AG20443 (cell line): ENCODE data around the gene NCOA7.
A peak's percentile ranks its signal among the peaks of the same experiment; 100 is the strongest.
"Not testable (repeated sequence)": the region's sequence is repeated elsewhere in the genome, so short reads cannot be mapped to it uniquely, and the experiment has no call there.

Experiments used
- DNase-seq: peaks from one replicate; pipeline ENCODE4 v3.0.0; 2012; ENCODE audit warnings: low spot score, mixed read lengths

The NCOA7 gene

DNA sequence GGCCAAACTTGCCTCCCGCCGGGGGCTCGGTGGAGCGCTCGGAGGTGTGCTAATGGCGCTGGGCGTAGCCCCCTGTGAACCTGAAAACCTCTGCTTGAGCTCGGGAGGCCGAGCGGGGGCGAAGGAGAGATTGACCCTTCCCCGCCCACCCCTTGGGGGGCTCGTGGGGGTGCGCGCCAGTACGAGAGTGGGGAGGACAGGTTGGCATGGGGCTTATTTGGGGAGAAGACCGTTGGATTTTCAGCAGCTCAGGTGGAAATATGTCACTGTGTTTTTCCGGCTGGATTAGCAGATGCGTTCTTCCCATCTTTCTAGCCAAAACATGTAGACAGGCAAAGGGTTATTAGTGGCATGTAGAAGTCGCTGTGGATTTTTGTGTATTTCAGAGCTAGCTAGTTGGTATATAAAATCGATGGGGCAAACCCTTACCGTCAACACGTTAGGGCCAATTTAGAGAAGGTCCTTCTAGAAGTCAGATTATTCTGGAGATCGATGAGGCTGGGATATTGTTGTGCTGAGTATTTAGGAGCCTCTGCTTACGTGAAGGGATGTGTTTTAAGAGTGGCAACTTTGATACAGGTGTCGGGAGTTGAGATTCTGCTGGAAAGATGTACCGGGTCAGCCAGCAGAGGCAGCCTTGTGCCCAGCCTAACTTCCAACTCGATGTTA lies 525 bp downstream of the NCOA7 start:
- DNase-seq: peak; percentile 64

DNA sequence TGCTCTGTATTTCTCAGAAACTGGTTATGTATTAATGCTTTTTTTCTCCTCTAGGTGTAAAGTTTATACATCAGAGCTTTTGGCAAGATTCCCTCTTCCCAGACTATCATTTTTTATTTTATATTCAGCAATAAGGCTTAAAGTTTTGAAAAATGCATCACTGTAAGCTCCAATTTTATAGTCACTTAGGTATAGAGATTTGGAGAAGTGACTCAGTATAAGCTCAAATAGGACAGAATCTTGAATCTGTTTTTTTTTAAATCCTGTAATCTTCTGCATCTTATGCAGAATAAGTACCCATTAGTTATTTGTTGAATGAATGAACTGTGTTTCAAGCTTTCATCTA lies 1.0 kb downstream of the NCOA7 start:
- DNase-seq: no peak

DNA sequence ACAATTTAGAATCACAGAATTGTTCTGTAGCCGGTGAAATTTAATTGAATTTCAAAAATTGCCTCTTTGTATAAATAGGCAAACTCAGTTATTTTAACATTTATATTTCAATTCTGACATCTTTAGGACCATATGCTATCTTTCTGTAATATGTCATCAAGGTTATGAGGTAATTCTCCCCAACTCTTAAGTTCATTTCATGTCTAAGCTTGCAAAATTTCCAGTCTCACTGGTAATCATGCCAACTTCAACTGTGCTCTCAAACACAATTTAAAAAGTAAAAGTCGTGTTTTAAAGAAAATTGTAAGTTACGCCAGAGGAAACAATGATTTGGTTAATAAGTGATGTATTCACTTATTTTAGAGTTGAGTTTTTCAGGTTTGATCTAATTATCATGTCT lies 1.4 kb downstream of the NCOA7 start:
- no peak for DNase-seq

DNA sequence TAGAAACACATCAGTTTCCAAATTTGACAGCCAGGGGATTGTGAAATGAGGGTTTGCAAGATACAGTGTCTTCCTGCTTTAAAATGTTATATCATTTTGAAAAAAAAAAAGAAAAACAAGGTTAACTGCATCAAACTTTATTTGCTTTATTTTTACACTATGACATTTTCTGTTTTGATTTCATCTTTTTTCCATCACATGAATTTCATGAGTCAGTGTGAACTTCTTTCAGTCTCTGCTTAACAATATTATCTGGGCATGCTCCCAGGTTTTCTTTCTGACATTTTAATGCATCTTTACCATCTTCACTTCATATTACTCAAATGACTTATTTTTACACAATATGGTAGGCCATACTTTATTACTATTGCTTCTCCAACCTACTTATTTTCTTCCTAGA lies 1.9 kb downstream of the NCOA7 start:
- no peak for DNase-seq

DNA sequence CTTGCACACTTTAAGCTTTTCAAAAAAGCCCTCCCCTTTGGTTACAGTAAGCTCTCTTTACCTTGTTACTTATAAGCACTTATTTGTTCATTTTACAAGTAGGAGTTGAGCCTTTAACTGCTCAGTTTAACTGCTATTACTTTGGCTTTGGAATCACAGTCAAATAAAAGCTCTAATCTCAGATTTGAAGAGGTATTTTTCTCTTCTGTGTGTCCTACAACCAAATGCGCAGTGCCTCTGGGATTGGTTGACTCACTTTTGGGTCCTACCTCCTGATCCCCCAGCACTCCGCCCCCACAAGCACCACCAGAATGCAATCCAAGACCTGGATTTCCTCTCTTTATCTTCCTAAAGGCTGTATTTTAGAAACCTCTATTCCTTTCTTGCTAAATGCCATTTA lies 2.5 kb downstream of the NCOA7 start:
- DNase-seq: no peak

DNA sequence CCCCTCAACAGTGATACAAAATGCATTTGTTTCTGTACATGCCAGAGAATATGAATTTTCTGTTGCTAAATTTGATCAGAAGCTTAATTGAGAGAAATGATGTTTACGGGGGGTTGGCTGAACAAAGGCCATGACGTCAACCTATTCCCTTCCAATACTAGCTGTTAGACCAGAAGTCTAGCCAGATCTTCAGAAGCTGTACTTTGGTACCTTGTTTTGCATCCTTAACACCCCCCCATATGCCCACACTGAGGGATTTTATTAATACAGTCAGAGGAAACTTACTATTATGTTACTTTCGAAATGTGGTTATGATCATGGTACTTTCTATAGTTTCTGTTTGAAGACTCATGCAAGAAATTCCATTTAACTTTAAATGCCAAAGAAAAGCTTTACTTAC lies 3.1 kb downstream of the NCOA7 start:
- no peak for DNase-seq

DNA sequence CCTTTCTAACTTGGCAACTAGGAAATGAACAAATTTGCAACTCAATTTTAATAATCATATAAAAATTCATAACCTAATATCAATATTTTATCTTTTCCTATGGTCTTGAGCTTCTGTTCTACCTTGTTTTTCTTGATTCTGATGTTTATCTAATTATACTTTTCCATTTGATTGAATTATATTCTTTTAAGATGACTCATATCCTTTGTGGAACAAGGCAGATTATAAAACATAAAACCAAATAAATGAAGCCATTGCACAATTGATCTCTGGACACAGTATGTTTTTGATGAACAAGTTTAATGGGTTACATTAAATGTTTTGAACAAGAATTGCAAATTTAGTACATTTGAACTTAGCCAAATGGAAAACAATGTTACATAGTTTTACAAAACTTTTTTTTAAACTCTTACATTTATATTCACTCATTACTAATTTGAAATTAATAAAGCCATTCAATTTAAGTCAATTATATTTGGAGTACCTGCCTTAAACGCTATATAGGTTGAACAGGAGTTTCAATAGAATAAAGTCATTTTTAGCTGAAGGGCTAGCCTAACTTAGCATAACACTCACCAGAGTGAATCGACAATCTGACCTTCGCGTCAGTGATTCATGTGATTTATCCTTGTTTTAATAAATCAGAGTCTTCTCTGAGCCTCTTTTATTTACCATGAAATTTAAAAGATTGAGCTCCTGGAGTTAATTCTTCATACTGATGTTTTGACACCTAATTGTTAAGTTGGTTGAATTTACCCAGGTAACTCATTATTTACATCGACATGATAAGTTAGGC lies 3.8 kb downstream of the NCOA7 start:
- DNase-seq: no peak

DNA sequence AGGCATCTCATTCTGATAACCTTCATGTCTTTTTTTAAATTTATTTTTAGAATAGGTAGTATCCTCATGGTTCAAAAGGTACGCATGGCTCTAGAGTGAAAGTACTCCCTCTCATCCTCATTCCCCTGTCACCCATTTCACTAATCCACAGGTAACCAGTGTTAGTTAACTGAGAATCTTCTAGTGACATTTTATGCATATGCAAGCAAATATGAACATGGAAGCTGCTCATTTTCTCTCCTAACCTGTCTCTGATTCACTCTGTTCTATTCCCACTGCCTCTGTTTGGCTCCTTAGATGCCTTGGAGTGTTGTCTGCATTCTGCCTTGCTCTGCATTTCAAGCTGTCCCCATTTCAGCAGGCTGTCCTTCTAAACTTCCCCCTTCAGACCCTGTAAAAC lies 4.5 kb downstream of the NCOA7 start:
- DNase-seq: no peak

DNA sequence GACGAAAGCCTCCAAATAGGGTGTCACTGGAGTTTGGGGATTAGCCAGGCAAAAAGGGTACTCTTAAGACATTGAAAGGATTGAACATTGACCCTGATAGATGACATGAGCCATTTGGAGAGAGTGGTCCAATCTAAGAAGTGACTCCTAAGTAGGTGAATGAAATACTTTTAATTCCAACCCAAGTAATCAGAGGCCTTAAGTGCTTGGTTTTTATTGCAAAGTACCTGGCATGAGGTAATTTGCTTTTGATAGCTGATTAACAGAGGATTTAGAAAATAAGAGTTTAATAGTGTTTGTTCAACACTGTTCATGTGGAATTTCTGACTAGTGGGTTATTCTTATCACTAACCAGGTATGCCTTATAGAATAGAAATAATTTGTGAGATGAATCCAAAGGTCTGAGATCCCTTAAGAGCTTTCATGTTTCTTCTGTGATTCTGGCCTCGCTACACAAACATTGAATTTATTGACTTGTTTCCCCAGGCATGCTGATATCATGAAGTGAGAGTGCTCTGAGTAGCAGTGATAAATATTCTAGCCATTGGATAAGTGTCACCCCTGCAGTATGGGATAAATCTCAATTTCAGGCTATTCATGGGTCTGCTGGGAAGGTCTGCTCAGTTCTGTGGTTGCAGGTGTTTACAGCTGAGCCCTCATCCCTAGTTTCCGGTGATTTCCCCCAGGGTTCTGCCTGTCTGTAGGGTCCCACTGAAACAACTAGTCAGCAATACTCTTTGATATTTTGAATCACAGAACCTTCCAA lies 6.5 kb downstream of the NCOA7 start:
- no peak for DNase-seq

DNA sequence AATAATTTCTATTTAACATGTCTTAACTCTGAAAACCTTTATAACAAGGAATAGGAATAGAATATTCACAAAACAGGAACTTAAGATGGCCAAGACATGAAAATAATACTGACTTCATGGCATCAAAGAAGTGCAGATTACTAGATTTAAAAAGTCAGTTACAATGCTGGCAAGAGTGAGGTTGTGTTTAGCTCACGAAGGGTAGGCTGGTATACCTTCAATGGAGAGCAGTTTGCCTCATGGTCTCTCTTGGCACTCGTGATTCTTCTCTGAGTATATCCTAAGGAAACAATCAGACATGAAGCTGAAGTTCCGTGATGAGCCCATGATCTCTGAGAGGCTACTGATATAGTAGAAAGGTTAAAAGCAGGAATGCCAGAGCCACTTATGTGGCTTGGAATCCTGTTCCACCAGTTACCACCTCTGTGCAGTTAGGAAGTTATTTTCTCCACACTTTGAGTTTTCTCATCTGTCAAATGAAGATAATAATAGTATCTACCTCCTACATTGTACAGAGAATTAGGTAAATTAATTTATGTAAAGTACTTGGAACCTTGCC lies 7.2 kb downstream of the NCOA7 start:
- DNase-seq: no peak

DNA sequence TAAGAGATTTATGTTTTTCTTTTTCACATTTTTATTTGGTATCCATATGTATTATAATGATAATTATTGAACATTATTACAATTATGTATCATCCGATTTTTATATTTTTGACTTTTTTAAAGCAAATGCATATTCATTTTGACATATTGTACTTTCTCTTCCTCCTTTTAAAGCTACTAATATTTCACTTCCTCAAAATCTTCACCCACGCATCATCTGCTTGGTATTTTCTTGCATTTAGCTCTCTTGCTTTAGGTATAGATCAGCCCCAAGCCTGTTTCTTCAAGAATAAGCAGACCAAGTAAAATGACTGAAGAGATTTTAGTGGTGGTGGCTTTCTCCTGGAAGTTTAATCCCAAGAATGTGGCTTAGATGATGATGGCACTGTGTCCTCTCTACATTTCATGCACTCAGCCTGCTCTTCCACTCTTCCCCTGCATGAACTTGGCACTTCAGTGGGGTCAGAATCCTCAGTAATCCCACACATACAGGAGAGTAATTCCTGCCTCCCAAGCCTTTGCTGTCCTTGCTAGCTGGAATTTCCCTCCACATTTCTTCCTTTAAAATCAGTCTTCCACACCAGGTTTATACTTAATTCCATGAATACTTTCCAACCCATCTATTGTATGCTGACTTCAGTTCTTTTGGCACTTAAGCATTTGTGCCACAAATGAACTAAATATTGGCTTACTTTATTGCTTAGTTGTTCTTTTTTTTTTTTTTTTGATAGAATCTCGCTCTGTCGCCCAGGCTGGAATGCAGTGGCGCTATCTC lies 8.2 kb downstream of the NCOA7 start:
- DNase-seq: no peak

DNA sequence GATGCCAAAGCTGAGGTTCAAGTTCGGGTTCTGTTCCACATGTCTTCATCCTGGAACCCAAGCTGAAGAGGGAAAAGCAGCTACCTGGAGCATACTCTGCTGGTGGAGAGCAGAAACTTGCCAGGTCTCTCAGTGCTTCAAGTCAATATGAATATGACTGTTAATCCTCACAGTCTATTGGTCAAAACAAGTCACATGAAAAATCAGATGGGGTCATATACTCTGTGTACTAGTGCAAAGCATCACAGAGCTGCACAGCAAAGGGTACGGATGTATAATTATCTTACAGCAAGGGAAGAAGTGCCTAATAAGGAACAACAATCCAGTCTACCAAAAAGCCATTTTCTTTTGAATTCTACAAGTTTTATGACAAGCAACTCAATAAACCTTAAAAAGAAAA lies 11.6 kb downstream of the NCOA7 start:
- DNase-seq: no peak

DNA sequence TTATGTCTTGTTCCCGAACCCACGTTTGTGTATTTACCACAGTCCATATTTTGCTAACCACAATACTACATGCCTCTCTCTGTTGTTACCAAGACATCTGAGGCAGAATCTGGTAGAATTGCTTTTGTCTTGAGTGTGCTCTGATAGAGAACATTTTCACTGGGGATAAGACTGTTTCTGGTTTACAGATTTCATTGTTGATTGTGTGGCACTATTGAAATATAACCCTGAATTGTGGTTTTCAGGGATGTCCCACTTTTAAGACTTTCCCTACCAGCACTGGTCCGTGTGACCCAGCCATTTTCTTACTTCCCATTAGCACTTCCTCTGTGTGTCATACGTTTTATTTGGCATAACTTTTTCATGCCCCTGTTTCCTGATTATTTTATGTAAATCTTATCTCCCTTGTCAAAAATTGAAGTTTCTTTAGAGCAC lies 12.2 kb downstream of the NCOA7 start:
- DNase-seq: no peak

DNA sequence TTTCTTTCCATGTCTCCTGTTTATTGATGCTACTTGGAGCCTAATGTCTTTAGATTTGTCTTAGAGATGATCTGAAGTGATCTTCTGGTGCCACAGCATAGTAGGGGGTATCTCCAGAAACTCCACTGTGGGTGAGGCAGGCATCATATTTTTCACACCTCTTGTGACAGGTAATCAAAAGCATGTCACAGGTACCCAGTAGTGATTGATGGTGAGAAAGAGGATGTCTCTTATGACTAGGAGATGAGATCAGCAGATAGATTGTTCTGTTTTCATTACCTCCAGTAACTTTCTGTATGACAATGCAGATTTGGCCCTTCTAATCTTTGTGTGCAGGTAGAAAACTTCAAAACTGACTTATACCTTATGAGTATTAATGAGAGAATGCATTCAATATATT lies 13.5 kb downstream of the NCOA7 start:
- no peak for DNase-seq

DNA sequence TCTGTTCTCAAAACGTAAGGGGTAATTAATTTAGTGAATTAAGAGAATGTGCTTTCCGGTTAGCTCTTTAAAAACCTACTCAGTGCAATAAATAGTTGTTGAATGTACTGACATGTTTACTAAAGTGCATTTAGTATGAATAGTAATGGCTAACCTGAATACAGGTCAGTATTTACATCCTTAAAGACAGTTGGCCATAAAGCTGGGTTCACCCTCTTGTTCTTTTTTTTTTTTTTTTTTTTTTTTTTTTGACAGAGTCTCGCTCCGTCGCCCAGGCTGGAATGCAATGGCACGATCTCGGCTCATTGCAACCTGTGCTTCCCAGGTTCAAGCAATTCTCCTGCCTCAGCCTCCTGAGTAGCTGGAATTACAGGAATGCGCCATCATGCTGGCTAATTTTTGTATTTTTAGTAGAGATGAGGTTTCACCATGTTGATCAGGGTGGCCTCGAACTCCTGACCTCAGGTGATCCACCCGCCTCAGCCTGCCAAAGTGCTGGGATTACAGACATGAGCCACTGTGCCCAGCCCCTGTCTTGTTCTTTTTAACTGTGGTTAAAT lies 14.2 kb downstream of the NCOA7 start:
- not testable (repeated sequence) for DNase-seq

DNA sequence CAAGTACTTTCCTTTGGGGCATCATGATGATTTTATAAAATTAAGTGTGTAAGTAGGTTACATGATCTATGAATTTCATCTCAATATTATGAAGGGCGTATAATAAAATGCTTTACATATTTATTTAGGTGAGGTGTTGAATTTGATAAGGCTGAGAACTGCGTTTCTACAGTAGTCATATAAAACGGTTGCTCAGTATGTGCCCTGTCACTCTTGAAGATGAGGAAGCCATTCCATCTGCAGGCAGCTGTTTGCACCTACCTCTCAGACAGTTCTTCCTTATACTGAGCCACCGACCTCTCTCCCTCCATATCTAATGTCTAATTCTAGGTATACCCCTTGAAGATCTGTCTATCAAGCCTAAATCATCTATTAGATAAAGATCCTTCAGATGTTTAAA lies 16.1 kb downstream of the NCOA7 start:
- no peak for DNase-seq

DNA sequence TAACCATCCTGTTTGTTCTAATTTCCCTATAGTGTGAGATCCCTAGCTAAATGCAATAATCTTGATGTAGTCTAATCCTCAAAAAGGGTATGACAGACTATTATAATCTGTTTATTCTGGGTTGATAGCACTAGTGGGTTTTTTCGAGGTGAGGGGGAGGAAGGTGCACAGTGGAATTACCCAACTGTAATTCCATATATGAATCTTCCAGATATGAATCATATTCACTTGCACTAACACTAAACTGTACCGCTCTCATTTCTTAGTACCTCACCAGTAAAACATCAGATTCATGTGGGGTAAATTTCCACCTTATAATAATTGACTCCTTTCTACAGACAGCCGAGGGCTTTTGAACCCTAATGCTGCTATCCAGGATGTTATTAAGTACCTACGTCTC lies 16.5 kb downstream of the NCOA7 start:
- no peak for DNase-seq

DNA sequence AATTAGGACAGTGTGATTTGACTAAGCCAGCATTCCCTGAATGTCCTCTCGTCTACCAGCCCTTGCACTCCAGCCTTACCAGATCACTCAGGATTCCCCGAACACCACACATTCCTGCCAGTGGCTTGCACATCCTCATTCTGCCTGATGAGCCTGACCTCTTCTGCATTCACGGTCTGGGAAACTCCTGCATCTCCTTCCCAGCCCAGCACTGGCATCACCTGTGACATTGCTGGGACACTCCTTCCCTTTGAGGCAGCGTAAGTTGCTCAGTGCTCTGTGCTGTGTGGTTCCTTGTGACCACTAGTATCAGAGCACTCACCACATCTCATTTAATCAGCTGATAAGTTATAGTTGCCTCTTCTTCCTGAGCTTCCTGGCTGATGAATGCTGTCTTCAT lies 17.3 kb downstream of the NCOA7 start:
- no peak for DNase-seq

DNA sequence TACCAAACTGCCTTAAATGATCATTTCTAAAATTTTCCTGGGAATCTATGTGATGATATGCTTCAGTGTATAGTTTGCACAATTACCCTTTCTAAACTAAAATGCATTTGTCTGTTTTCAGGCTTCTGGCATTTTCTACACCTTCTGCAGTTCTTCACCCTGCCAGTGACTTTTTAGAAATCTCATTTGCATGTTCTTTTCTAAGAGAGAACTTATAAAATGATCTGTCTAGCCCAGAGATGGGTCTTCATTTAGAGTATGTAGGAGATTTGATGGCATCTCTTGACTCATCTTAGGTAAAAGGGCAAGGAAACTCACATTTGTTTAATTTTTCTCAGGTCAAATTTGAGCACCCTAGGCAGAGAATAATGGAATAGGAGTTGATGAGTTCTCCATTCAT lies 17.8 kb downstream of the NCOA7 start:
- no peak for DNase-seq

DNA sequence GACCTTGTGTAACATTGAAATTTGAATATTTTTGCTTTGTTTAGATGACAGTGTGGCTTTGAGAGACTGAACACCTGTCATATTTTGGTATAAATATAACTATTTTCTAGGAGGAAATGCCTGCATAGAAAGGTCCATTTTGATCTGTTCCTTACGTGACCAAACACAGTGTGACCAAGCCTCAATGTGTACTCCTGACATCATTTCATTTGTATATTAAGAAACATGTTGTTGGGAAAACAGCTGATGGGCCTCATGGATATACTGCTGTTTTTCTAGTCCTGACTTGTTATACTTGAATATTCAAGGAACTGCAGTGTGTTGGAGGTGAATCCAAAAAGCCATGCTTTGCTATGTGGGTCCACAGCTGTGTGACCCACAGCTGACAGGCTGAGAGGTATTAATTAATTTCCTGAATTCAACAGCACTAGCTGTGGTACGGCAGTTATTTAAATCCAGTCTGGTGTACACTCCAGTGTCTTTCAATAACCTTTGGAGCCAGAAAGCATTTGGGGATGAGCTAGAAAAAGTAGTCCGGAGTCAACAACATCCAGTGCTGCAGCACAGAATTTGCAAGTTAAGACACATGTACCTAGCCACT lies 18.9 kb downstream of the NCOA7 start:
- no peak for DNase-seq

DNA sequence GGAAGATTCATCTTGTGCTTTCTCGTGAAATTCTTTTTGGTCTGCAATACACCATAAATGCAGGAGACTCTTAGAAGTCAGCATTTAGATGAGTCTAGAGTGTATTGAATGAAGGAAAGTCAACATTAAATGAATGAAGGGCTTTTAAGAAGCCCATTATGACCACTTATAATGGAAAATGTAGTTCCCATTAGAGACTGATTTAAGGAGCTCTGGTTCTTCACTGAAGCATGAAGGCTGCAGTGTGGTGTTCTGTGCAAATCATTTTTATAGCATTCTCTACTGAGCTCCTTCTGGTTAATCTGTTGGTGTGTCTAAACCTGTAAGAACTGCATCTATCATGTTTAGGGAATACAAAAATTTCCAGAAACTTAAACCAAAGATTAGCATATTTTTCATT lies 19.7 kb downstream of the NCOA7 start:
- no peak for DNase-seq
